WTC11 (cell line): ENCODE results near the gene JMJD8. TPM values are rescaled to one million over a fixed set of nuclear protein-coding genes. Genes with fewer than 3 reads are reported as not detected.

Source experiments
- ATF1 ChIP-seq: sonication (generic); formaldehyde crosslinking; IDR thresholded peaks from 2 replicates; pipeline ENCODE4 v1.8.1; 2023; ENCODE audit warnings: mild to moderate bottlenecking, moderate library complexity, missing genetic modification reagents
- ATF3 ChIP-seq: sonication (generic); formaldehyde crosslinking; conservative IDR thresholded peaks from 2 replicates; pipeline ENCODE4 v1.8.1; 2022; ENCODE audit warnings: mild to moderate bottlenecking, missing genetic modification reagents
- CDX4 ChIP-seq: fragments of 250-450 bp; sonication (Bioruptor Pico); IDR thresholded peaks from 2 replicates; pipeline ENCODE4 v1.9.0; 2021; ENCODE audit warnings: moderate library complexity, mild to moderate bottlenecking, inconsistent platforms, borderline replicate concordance
- CREM ChIP-seq: sonication (generic); formaldehyde crosslinking; IDR thresholded peaks from 2 replicates; pipeline ENCODE4 v1.8.1; 2022; ENCODE audit warnings: mild to moderate bottlenecking, missing genetic modification reagents, moderate library complexity
- CTCF ChIP-seq: fragments of 200-600 bp; IDR thresholded peaks from 2 replicates; pipeline ENCODE4 v1.8.0; 2022; ENCODE audit warnings: antibody characterized with exemption
- E2F1 ChIP-seq: sonication (generic); formaldehyde crosslinking; IDR thresholded peaks from 2 replicates; pipeline ENCODE4 v1.8.0; 2022; ENCODE audit warnings: mild to moderate bottlenecking, missing genetic modification reagents
- EMX1 ChIP-seq: fragments of 250-450 bp; sonication (Bioruptor Pico); IDR thresholded peaks from 2 replicates; pipeline ENCODE4 v1.8.0; 2021; ENCODE audit warnings: mild to moderate bottlenecking
- ETV6 ChIP-seq: sonication (generic); formaldehyde crosslinking; IDR thresholded peaks from 2 replicates; pipeline ENCODE4 v1.8.1; 2022; ENCODE audit warnings: mild to moderate bottlenecking, missing genetic modification reagents
- FOXJ3 ChIP-seq: sonication (generic); formaldehyde crosslinking; IDR thresholded peaks from 2 replicates; pipeline ENCODE4 v1.9.0; 2021; ENCODE audit warnings: missing genetic modification reagents, mild to moderate bottlenecking, borderline replicate concordance
- FOXK1 ChIP-seq: sonication (generic); formaldehyde crosslinking; IDR thresholded peaks from 2 replicates; pipeline ENCODE4 v1.8.0; 2022; ENCODE audit warnings: mild to moderate bottlenecking, moderate library complexity, missing genetic modification reagents
- FOXP4 ChIP-seq: sonication (generic); formaldehyde crosslinking; IDR thresholded peaks from 2 replicates; pipeline ENCODE4 v1.8.0; 2022; ENCODE audit warnings: mild to moderate bottlenecking, missing genetic modification reagents
- IRF1 ChIP-seq: sonication (generic); formaldehyde crosslinking; IDR thresholded peaks from 2 replicates; pipeline ENCODE4 v1.8.0; 2023; ENCODE audit warnings: missing genetic modification reagents
- MAX ChIP-seq: sonication (generic); formaldehyde crosslinking; IDR thresholded peaks from 2 replicates; pipeline ENCODE4 v1.8.0; 2022; ENCODE audit warnings: mild to moderate bottlenecking, missing genetic modification reagents
- NFYB ChIP-seq: sonication (generic); formaldehyde crosslinking; conservative IDR thresholded peaks from 2 replicates; pipeline ENCODE4 v1.8.0; 2022; ENCODE audit warnings: low read depth, missing genetic modification reagents
- NR2C2 ChIP-seq: sonication (generic); formaldehyde crosslinking; IDR thresholded peaks from 2 replicates; pipeline ENCODE4 v1.8.0; 2022; ENCODE audit warnings: mild to moderate bottlenecking, missing genetic modification reagents
- PRDM15 ChIP-seq: sonication (generic); formaldehyde crosslinking; IDR thresholded peaks from 2 replicates; pipeline ENCODE4 v1.8.0; 2022; ENCODE audit warnings: missing genetic modification reagents
- RORB ChIP-seq: fragments of 250-450 bp; sonication (Bioruptor Pico); IDR thresholded peaks from 2 replicates; pipeline ENCODE4 v1.9.0; 2021; ENCODE audit warnings: mild to moderate bottlenecking
- STAT6 ChIP-seq: sonication (generic); formaldehyde crosslinking; conservative IDR thresholded peaks from 2 replicates; pipeline ENCODE4 v1.8.1; 2023; ENCODE audit warnings: mild to moderate bottlenecking, low read depth, missing genetic modification reagents, moderate library complexity
- TEAD4 ChIP-seq: sonication (generic); formaldehyde crosslinking; IDR thresholded peaks from 2 replicates; pipeline ENCODE4 v1.8.0; 2022; ENCODE audit warnings: mild to moderate bottlenecking, missing genetic modification reagents
- ZNF138 ChIP-seq: sonication (generic); formaldehyde crosslinking; conservative IDR thresholded peaks from 2 replicates; pipeline ENCODE4 v1.8.1; 2022; ENCODE audit warnings: mild to moderate bottlenecking, moderate library complexity, missing genetic modification reagents
- ZNF317 ChIP-seq: sonication (generic); formaldehyde crosslinking; IDR thresholded peaks from 2 replicates; pipeline ENCODE4 v1.8.1; 2023; ENCODE audit warnings: low read depth, mild to moderate bottlenecking, moderate library complexity, missing genetic modification reagents, borderline replicate concordance
- ZNF396 ChIP-seq: fragments of 250-450 bp; sonication (Bioruptor Pico); IDR thresholded peaks from 2 replicates; pipeline ENCODE4 v1.8.0; 2021; ENCODE audit warnings: mild to moderate bottlenecking, moderate library complexity, borderline replicate concordance
- ZSCAN18 ChIP-seq: fragments of 250-450 bp; sonication (Bioruptor Pico); IDR thresholded peaks from 2 replicates; pipeline ENCODE4 v2.1.2; 2022; ENCODE audit warnings: mild to moderate bottlenecking, moderate library complexity
- total RNA-seq: library from RNA; stranded (reverse); gene quantifications from 3 replicates; pipeline ENCODE4 v1.2.3, GENCODE V29; 2021

JMJD8 gene
- total RNA-seq, 1 experiment from 2014 or later: 61.2 TPM

- TF ChIP-seq STAT6 (no peak), FOXK1 (CRISPR knock-in tag) (peak; percentile 93), CREM (CRISPR knock-in tag) (peak; percentile 48; the same call in 1 of the 2 replicates), ZNF396 (CRISPR knock-in tag) (no peak), ZNF138 (CRISPR knock-in tag) (no peak), ATF1 (CRISPR knock-in tag) (0 out of 2 replicates have a peak, but pooled peaks have one; percentile 57), TEAD4 (no peak), ETV6 (CRISPR knock-in tag) (peak; percentile 75), CDX4 (CRISPR knock-in tag) (no peak), FOXP4 (CRISPR knock-in tag) (peak; percentile 49), EMX1 (CRISPR knock-in tag) (no peak), ATF3 (CRISPR knock-in tag) (no peak), ZNF317 (CRISPR knock-in tag) (peak; percentile 34; the same call in 1 of the 2 replicates), RORB (CRISPR knock-in tag) (no peak), NR2C2 (CRISPR knock-in tag) (peak; percentile 54; the same call in 1 of the 2 replicates), E2F1 (no peak), ZSCAN18 (no peak), PRDM15 (peak; percentile 1; the same call in 1 of the 2 replicates), CTCF (no peak), MAX (CRISPR knock-in tag) (peak; percentile 74; the same call in 1 of the 2 replicates), NFYB (CRISPR knock-in tag) (no peak), IRF1 (CRISPR knock-in tag) (no peak), FOXJ3 (no peak)
Observed at GRCh38 chr16:636206-637080, 47.7 kb downstream of the JMJD8 start, which contains the start of gene METTL26 (continued).
